ENCODE data around the gene CLRN3. TPM values are rescaled to one million over a fixed set of nuclear protein-coding genes. Genes with fewer than 3 reads are reported as not detected.

Gene CLRN3
- total RNA-seq, 2 donors from 2014 or later, result 76.8 to 110 TPM

Other genes with a start within 250 kb of the CLRN3 start
- gene FOXI2, start 155.8 kb downstream of the CLRN3 start, total RNA-seq, result under 1 TPM in 1 of 2 donors, not detected in 1; 0.08 TPM
- gene PTPRE, start 14.2 kb upstream of the CLRN3 start, total RNA-seq, result 10 to 100 TPM; 15.9 to 18.8 TPM
- gene MKI67, start 233.5 kb upstream of the CLRN3 start, total RNA-seq, result 100 to 1,000 TPM in 1 of 2 donors, 10 to 100 TPM in 1; 40.2 to 148 TPM